ENCODE results near the gene AKAP12. TPM values are rescaled to one million over a fixed set of nuclear protein-coding genes. Genes with fewer than 3 reads are reported as not detected.
A peak's percentile ranks its signal among the peaks of the same experiment; 100 is the strongest.

AKAP12 gene
- total RNA-seq, 1 experiment from 2014 or later: 109 TPM

DNA sequence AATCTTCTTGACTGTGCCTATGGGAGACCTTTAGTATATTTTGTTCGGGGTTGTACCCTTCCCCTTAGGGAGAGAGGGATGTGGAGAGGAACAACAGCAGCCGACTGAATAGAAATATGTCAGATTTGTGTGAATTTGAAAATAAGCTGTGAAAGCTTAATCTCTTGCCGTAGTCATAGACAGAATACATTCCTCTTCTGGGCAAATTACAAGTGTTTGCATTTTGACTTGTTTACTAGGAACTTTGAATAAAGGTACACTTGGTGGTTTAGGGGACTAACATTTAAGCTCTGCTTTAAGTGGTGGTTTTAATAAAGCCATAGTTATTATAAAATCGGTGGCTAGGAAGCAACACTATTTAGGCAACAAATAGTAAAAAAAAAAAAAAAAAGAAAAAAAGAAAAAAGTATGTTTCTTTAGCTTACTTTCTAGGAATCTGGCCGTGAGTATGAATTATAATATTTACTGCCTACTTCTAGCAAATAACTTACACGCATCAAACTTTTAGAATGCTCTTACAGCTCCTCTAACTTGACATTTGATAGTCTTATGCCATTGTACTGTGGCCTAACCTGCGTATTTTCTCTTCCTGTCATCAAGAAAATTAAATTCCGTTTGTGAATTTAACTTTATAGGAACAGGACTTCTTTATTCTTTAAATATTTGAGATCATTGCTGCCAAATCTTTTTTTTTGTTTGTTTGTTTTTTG, 86.5 kb downstream of the AKAP12 start:
- TF ChIP-seq EZH2phosphoT487 (IDR thresholded peaks at IDR 0.05; ENCODE audit: borderline replicate concordance, low read length): no peak
- TF ChIP-seq EZH2 (IDR thresholded peaks at IDR 0.05; ENCODE audit: low read length, unreplicated experiment): no peak
- TF ChIP-seq, protein P1, sequence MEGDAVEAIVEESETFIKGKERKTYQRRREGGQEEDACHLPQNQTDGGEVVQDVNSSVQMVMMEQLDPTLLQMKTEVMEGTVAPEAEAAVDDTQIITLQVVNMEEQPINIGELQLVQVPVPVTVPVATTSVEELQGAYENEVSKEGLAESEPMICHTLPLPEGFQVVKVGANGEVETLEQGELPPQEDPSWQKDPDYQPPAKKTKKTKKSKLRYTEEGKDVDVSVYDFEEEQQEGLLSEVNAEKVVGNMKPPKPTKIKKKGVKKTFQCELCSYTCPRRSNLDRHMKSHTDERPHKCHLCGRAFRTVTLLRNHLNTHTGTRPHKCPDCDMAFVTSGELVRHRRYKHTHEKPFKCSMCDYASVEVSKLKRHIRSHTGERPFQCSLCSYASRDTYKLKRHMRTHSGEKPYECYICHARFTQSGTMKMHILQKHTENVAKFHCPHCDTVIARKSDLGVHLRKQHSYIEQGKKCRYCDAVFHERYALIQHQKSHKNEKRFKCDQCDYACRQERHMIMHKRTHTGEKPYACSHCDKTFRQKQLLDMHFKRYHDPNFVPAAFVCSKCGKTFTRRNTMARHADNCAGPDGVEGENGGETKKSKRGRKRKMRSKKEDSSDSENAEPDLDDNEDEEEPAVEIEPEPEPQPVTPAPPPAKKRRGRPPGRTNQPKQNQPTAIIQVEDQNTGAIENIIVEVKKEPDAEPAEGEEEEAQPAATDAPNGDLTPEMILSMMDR (conservative IDR thresholded peaks at IDR 0.05; ENCODE audit: low read depth, low read length): no peak
- BruUV-seq (replicated peaks): no TSS peak
- no peaks in the 10 kb centered on the region for H3K27me3 ChIP-seq (ENCODE audit: low read length)
- H3K4me2 ChIP-seq (ENCODE audit: low read length): peak overlapping the region; percentile 80
- H3K9me3 ChIP-seq (ENCODE audit: low read length): no peaks in the 10 kb centered on the region
- peak overlapping the region; percentile 87 for H3K27ac ChIP-seq (ENCODE audit: low read length)
- peak; percentile 5; the same call in 1 of the 2 replicates for ATAC-seq
- no peaks in the 10 kb centered on the region for H3K9me2 ChIP-seq (replicated peaks; ENCODE audit: low read length)
- H3K79me2 ChIP-seq (ENCODE audit: low read length): peaks cover 52% of the 10 kb centered on the region
- POLR2A ChIA-PET (ENCODE audit: unreplicated experiment): interaction anchor here (0.7 kb wide), 1 partner anchor 140 kb away, joined by 15 read pairs; no protein-coding TSS in a partner anchor
- CTCF ChIA-PET: interaction anchor here (0.7 to 2.9 kb wide), 2 partner anchors 8 to 434 kb away, joined by 8 to 17 read pairs; no protein-coding TSS in a partner anchor
- H4K20me1 ChIP-seq (ENCODE audit: low read length): peaks cover 21% of the 10 kb centered on the region
- DNase-seq: peak; percentile 13
- no peaks in the 10 kb centered on the region for H3F3A ChIP-seq (ENCODE audit: low read length, unreplicated experiment)
- intact Hi-C loops (cut with micrococcal nuclease): loop anchor here (10.0 kb wide), 1 partner anchor 81 kb away; no protein-coding TSS in a partner anchor
- peak overlapping the region; percentile 89 for H3K4me3 ChIP-seq (ENCODE audit: low read length)
- peak overlapping the region; percentile 95 for H3K9ac ChIP-seq (ENCODE audit: low read length)
- no peaks in the 10 kb centered on the region for H3K36me3 ChIP-seq (ENCODE audit: low read depth, low read length)
- H3K4me1 ChIP-seq (ENCODE audit: insufficient read depth, low read length): peaks cover 27% of the 10 kb centered on the region
- peak overlapping the region; percentile 28; the same call in 1 of the 2 replicates for H2AFZ ChIP-seq (ENCODE audit: low read length)

DNA sequence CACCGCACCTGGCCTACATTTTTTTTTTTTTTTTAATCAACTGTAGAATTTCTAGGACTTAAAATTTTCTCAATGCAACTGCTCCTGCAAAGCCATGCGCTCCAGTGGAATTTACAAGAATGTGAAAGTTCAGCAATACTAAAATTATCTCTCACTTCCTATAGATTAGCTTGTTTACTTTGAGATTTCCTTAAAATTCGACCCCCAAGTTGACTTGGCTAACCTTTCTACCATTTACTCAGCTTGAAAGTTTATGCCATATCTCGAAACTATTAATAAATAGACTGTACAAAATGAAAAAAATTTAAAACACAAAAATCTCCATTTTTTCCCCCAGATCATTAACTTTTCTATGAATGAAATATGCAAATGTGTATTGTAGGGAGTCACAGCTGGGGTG, 87.3 kb downstream of the AKAP12 start:
- Histone ChIP-seq H3K79me2 (ENCODE audit: low read length) (peaks cover 52% of the 10 kb centered on the region), H3K9me3 (ENCODE audit: low read length) (no peaks in the 10 kb centered on the region), H3F3A (ENCODE audit: low read length, unreplicated experiment) (no peaks in the 10 kb centered on the region), H3K27ac (ENCODE audit: low read length) (0 out of 2 replicates have a peak overlapping the region, but pooled peaks have one; percentile 1), H3K4me3 (ENCODE audit: low read length) (peak overlapping the region; percentile 89), H4K20me1 (ENCODE audit: low read length) (peaks cover 21% of the 10 kb centered on the region), H3K27me3 (ENCODE audit: low read length) (no peaks in the 10 kb centered on the region), H3K9me2 (replicated peaks; ENCODE audit: low read length) (no peaks in the 10 kb centered on the region), H3K36me3 (ENCODE audit: low read depth, low read length) (no peaks in the 10 kb centered on the region), H2AFZ (ENCODE audit: low read length) (no peak overlapping the region), H3K9ac (ENCODE audit: low read length) (peak overlapping the region; percentile 95), H3K4me2 (ENCODE audit: low read length) (peak overlapping the region; percentile 80), H3K4me1 (ENCODE audit: insufficient read depth, low read length) (peaks cover 27% of the 10 kb centered on the region)
- DNase-seq (no peak), ATAC-seq (no peak)
- TF ChIP-seq EZH2phosphoT487 (IDR thresholded peaks at IDR 0.05; ENCODE audit: borderline replicate concordance, low read length): no peak
- TF ChIP-seq, protein P1 (conservative IDR thresholded peaks at IDR 0.05; ENCODE audit: low read depth, low read length): no peak
- no peak for TF ChIP-seq EZH2 (IDR thresholded peaks at IDR 0.05; ENCODE audit: low read length, unreplicated experiment)
- ChIA-PET POLR2A (ENCODE audit: unreplicated experiment) (no interaction called here), CTCF (interaction anchor here (0.7 kb wide), 1 partner anchor 7 kb away, joined by 8 read pairs; no protein-coding TSS in a partner anchor)
- BruUV-seq (replicated peaks): no TSS peak
- intact Hi-C loops (cut with micrococcal nuclease): loop anchor here (10.0 kb wide), 1 partner anchor 82 kb away; no protein-coding TSS in a partner anchor

All from PC-3 (cell line).